CD8-positive, alpha-beta memory T cell (primary cell): Measurements from ENCODE around the gene NPTN. TPM values are rescaled to one million over a fixed set of nuclear protein-coding genes. Genes with fewer than 3 reads are reported as not detected.
A peak's percentile ranks its signal among the peaks of the same experiment; 100 is the strongest.

ENCODE experiments used
- CTCF ChIA-PET: fragments of 350-600 bp; sonication (Branson Sonifier 250); formaldehyde crosslinking; loops from one replicate; lab custom pipeline; 2021; ENCODE audit warnings: antibody characterized with exemption; lab: Charles Lee
- POLR2A ChIA-PET: fragments of 350-600 bp; sonication (Branson Sonifier 250); formaldehyde crosslinking; loops from one replicate; lab custom pipeline; 2021; ENCODE audit warnings: antibody characterized with exemption; lab: Charles Lee
- DNase-seq, 5 donors: peaks; one replicate each; pipeline versions ENCODE4 v3.0.0 to v3.0.0-alpha.2; 2020 to 2022; ENCODE audit warnings: mixed read lengths in 1 of 5
- H3K27ac ChIP-seq: one replicate; pipeline ENCODE4 v1.7.0; 2013; ENCODE audit warnings: low read depth, mild to moderate bottlenecking, low read length, moderate library complexity
- H3K27me3 ChIP-seq: 2 replicates; pipeline ENCODE4 v1.7.0; 2013; ENCODE audit warnings: low read length, mild to moderate bottlenecking; ENCODE audit not compliant: insufficient read depth, poor library complexity, severe bottlenecking
- H3K36me3 ChIP-seq: 2 replicates; pipeline ENCODE4 v1.7.0; 2013; ENCODE audit warnings: mild to moderate bottlenecking, low read length, moderate library complexity; ENCODE audit not compliant: insufficient read depth
- H3K4me1 ChIP-seq: 2 replicates; pipeline ENCODE4 v1.7.0; 2013; ENCODE audit warnings: mild to moderate bottlenecking, low read length, moderate library complexity; ENCODE audit not compliant: insufficient read depth
- H3K4me3 ChIP-seq: 2 replicates; pipeline ENCODE4 v1.7.0; 2013; ENCODE audit warnings: mild to moderate bottlenecking, low read length
- H3K9me3 ChIP-seq: 2 replicates; pipeline ENCODE4 v1.7.0; 2013; ENCODE audit warnings: mild to moderate bottlenecking, low read length
- H3K27ac Mint-ChIP-seq, 8 donors: one replicate each; pipeline ENCODE4 v1.8.0; 2020 to 2021; ENCODE audit warnings: mixed read lengths in 8 of 8, mild to moderate bottlenecking in 6 of 8, inconsistent platforms in 3 of 8, moderate library complexity in 3 of 8
- H3K27me3 Mint-ChIP-seq, 2 donors: one replicate each; pipeline ENCODE4 v1.8.0; 2020 to 2021; ENCODE audit warnings: mixed read lengths in 2 of 2, mild to moderate bottlenecking in 1 of 2, moderate library complexity in 1 of 2
- H3K36me3 Mint-ChIP-seq, 3 donors: one replicate each; pipeline ENCODE4 v1.8.0; 2020 to 2021; ENCODE audit warnings: mixed read lengths in 3 of 3, inconsistent platforms in 1 of 3, mild to moderate bottlenecking in 1 of 3
- H3K4me1 Mint-ChIP-seq, 3 donors: one replicate each; pipeline ENCODE4 v1.8.0; 2020 to 2021; ENCODE audit warnings: mixed read lengths in 3 of 3, inconsistent platforms in 1 of 3, mild to moderate bottlenecking in 1 of 3
- H3K4me3 Mint-ChIP-seq, 7 donors: one replicate each; pipeline ENCODE4 v1.8.0; 2020 to 2021; ENCODE audit warnings: mixed read lengths in 7 of 7, mild to moderate bottlenecking in 6 of 7, moderate library complexity in 4 of 7, inconsistent platforms in 2 of 7
- H3K9me3 Mint-ChIP-seq, 5 donors: one replicate each; pipeline ENCODE4 v1.8.0; 2020 to 2022; ENCODE audit warnings: mixed read lengths in 5 of 5, mild to moderate bottlenecking in 3 of 5, moderate library complexity in 2 of 5, inconsistent platforms in 1 of 5
- polyA plus RNA-seq: library from polyadenylated mRNA; unstranded; fragments of 300-500 nt; fragmentation: Illumina TruSeq; gene quantifications from one replicate; pipeline ENCODE4 v1.2.3, GENCODE V29; 2021
- total RNA-seq, 2 experiments: library from RNA; stranded (reverse); gene quantifications; one replicate each; pipeline ENCODE4 v1.2.3, GENCODE V29; 2021

The NPTN gene
- total and polyA plus RNA-seq, 3 experiments from 2014 or later, result 46.1 to 58.5 (median 55.8) TPM

GRCh38 chr15:73540161-73540560, 93.0 kb downstream of the NPTN start:
- no peaks in the 10 kb centered on the region for H3K4me1 Mint-ChIP-seq
- Histone ChIP-seq H3K27ac (no peak overlapping the region), H3K9me3 (no peaks in the 10 kb centered on the region), H3K36me3 (no peaks in the 10 kb centered on the region), H3K27me3 (no peaks in the 10 kb centered on the region), H3K4me3 (no peak overlapping the region), H3K4me1 (no peaks in the 10 kb centered on the region)
- ChIA-PET POLR2A (no interaction called here), CTCF (no interaction called here)
- H3K27ac Mint-ChIP-seq, result no peak overlapping the region
- no peak for DNase-seq
- peaks cover 3 to 4% of the 10 kb centered on the region in 2 donors for H3K27me3 Mint-ChIP-seq
- peaks cover 0 to 6% (median 1%) of the 10 kb centered on the region in 3 donors for H3K36me3 Mint-ChIP-seq
- H3K4me3 Mint-ChIP-seq, result no peak overlapping the region
- H3K9me3 Mint-ChIP-seq, result peaks cover 0 to 2% (median 0%) of the 10 kb centered on the region in 5 donors

- CTCF ChIA-PET, result no interaction called here
Observed at GRCh38 chr15:73539212-73540128, 93.7 kb downstream of the NPTN start.

GRCh38 chr15:73538563-73539211, 94.5 kb downstream of the NPTN start:
- Histone ChIP-seq H3K27me3 (no peaks in the 10 kb centered on the region), H3K4me3 (no peak overlapping the region), H3K36me3 (no peaks in the 10 kb centered on the region), H3K9me3 (no peaks in the 10 kb centered on the region), H3K4me1 (no peaks in the 10 kb centered on the region), H3K27ac (no peak overlapping the region)
- H3K27me3 Mint-ChIP-seq, result peaks cover 0 to 4% of the 10 kb centered on the region in 2 donors
- H3K4me3 Mint-ChIP-seq, result no peak overlapping the region
- H3K4me1 Mint-ChIP-seq, result no peaks in the 10 kb centered on the region
- peaks cover 0 to 2% (median 0%) of the 10 kb centered on the region in 5 donors for H3K9me3 Mint-ChIP-seq
- POLR2A ChIA-PET, result no interaction called here
- DNase-seq, result no peak
- no peak overlapping the region for H3K27ac Mint-ChIP-seq
- peaks cover 0 to 6% (median 0%) of the 10 kb centered on the region in 3 donors for H3K36me3 Mint-ChIP-seq
- CTCF ChIA-PET, result no interaction called here

More at GRCh38 chr15:73539212-73540128, 93.7 kb downstream of the NPTN start:
- no peak for DNase-seq
- Mint-ChIP-seq H3K4me1 (no peaks in the 10 kb centered on the region), H3K27me3 (peaks cover 0 to 4% of the 10 kb centered on the region in 2 donors), H3K27ac (peak overlapping the region in 1 of 8 donors; percentile 32), H3K9me3 (peaks cover 0 to 2% (median 0%) of the 10 kb centered on the region in 5 donors), H3K4me3 (no peak overlapping the region), H3K36me3 (peaks cover 0 to 6% (median 1%) of the 10 kb centered on the region in 3 donors)
- Histone ChIP-seq H3K27me3 (no peaks in the 10 kb centered on the region), H3K9me3 (no peaks in the 10 kb centered on the region), H3K36me3 (no peaks in the 10 kb centered on the region), H3K27ac (no peak overlapping the region), H3K4me1 (no peaks in the 10 kb centered on the region), H3K4me3 (no peak overlapping the region)
- POLR2A ChIA-PET, result no interaction called here

GRCh38 chr15:73538123-73538522, 95.1 kb downstream of the NPTN start:
- no peak overlapping the region for H3K4me3 ChIP-seq
- no peaks in the 10 kb centered on the region for H3K27me3 ChIP-seq
- peaks cover 0 to 6% (median 0%) of the 10 kb centered on the region in 3 donors for H3K36me3 Mint-ChIP-seq
- H3K36me3 ChIP-seq, result no peaks in the 10 kb centered on the region
- no peak for DNase-seq
- H3K27ac Mint-ChIP-seq, result no peak overlapping the region
- no peaks in the 10 kb centered on the region for H3K4me1 Mint-ChIP-seq
- no peak overlapping the region for H3K4me3 Mint-ChIP-seq
- ChIA-PET POLR2A (no interaction called here), CTCF (interaction anchor here (0.6 kb wide), 1 partner anchor 92 kb away, joined by 4 read pairs; no protein-coding TSS in a partner anchor)
- H3K4me1 ChIP-seq, result no peaks in the 10 kb centered on the region
- H3K9me3 Mint-ChIP-seq, result peaks cover 0 to 2% (median 0%) of the 10 kb centered on the region in 5 donors
- peaks cover 0 to 4% of the 10 kb centered on the region in 2 donors for H3K27me3 Mint-ChIP-seq
- no peaks in the 10 kb centered on the region for H3K9me3 ChIP-seq
- H3K27ac ChIP-seq, result no peak overlapping the region

GRCh38 chr15:73530649-73531048, 102.5 kb downstream of the NPTN start:
- POLR2A ChIA-PET, result no interaction called here
- CTCF ChIA-PET, result no interaction called here

GRCh38 chr15:73527598-73527997, 105.6 kb downstream of the NPTN start:
- Histone ChIP-seq H3K9me3 (no peaks in the 10 kb centered on the region), H3K4me1 (no peaks in the 10 kb centered on the region), H3K27me3 (no peaks in the 10 kb centered on the region), H3K4me3 (no peak overlapping the region), H3K27ac (no peak overlapping the region), H3K36me3 (no peaks in the 10 kb centered on the region)
- Mint-ChIP-seq H3K4me3 (no peak overlapping the region), H3K27ac (no peak overlapping the region), H3K4me1 (no peaks in the 10 kb centered on the region), H3K27me3 (peaks cover 6 to 11% of the 10 kb centered on the region in 2 donors), H3K9me3 (peaks cover 0 to 5% (median 0%) of the 10 kb centered on the region in 5 donors), H3K36me3 (peaks cover 0 to 17% (median 3%) of the 10 kb centered on the region in 3 donors)
- POLR2A ChIA-PET, result no interaction called here
- no peak for DNase-seq
- CTCF ChIA-PET, result no interaction called here

More at GRCh38 chr15:73530649-73531048, 102.5 kb downstream of the NPTN start:
- H3K27ac ChIP-seq, result no peak overlapping the region
- no peak for DNase-seq
- Mint-ChIP-seq H3K4me1 (no peaks in the 10 kb centered on the region), H3K9me3 (peaks cover 0 to 5% (median 0%) of the 10 kb centered on the region in 5 donors), H3K27ac (no peak overlapping the region), H3K36me3 (peaks cover 0 to 17% (median 3%) of the 10 kb centered on the region in 3 donors), H3K4me3 (no peak overlapping the region), H3K27me3 (peaks cover 6 to 11% of the 10 kb centered on the region in 2 donors)
- H3K4me1 ChIP-seq, result no peaks in the 10 kb centered on the region
- no peaks in the 10 kb centered on the region for H3K36me3 ChIP-seq
- no peaks in the 10 kb centered on the region for H3K27me3 ChIP-seq
- H3K4me3 ChIP-seq, result no peak overlapping the region
- H3K9me3 ChIP-seq, result no peaks in the 10 kb centered on the region

- ChIA-PET CTCF (no interaction called here), POLR2A (no interaction called here)
- Histone ChIP-seq H3K36me3 (no peaks in the 10 kb centered on the region), H3K9me3 (no peaks in the 10 kb centered on the region), H3K27me3 (no peaks in the 10 kb centered on the region), H3K4me3 (no peak overlapping the region), H3K27ac (no peak overlapping the region), H3K4me1 (no peaks in the 10 kb centered on the region)
- Mint-ChIP-seq H3K9me3 (no peaks in the 10 kb centered on the region), H3K27me3 (peaks cover 0 to 10% of the 10 kb centered on the region in 2 donors), H3K4me3 (no peak overlapping the region), H3K4me1 (peaks cover 6 to 18% (median 16%) of the 10 kb centered on the region in 3 donors), H3K36me3 (peaks cover 0 to 11% (median 1%) of the 10 kb centered on the region in 3 donors), H3K27ac (no peak overlapping the region)
- no peak for DNase-seq
Observed at GRCh38 chr15:73524919-73525318, 108.3 kb downstream of the NPTN start.

- H3K9me3 Mint-ChIP-seq, result no peaks in the 10 kb centered on the region
- H3K27me3 ChIP-seq, result no peaks in the 10 kb centered on the region
- H3K4me1 ChIP-seq, result peaks cover 12% of the 10 kb centered on the region
- no peak for DNase-seq
- no peak overlapping the region for H3K4me3 ChIP-seq
- peak overlapping the region in 1 of 8 donors; percentile 44 for H3K27ac Mint-ChIP-seq
- H3K27me3 Mint-ChIP-seq, result peaks cover 3% of the 10 kb centered on the region in 2 donors
- no peaks in the 10 kb centered on the region for H3K36me3 Mint-ChIP-seq
- H3K36me3 ChIP-seq, result no peaks in the 10 kb centered on the region
- H3K4me3 Mint-ChIP-seq, result no peak overlapping the region
- CTCF ChIA-PET, result no interaction called here
- no peaks in the 10 kb centered on the region for H3K9me3 ChIP-seq
- peaks cover 27 to 43% (median 39%) of the 10 kb centered on the region in 3 donors for H3K4me1 Mint-ChIP-seq
- H3K27ac ChIP-seq, result no peak overlapping the region
- POLR2A ChIA-PET, result no interaction called here
Observed at GRCh38 chr15:73522011-73522410, 111.2 kb downstream of the NPTN start.
